ENCODE measurements around the gene ABCA13.

- TF ChIP-seq, protein P1, sequence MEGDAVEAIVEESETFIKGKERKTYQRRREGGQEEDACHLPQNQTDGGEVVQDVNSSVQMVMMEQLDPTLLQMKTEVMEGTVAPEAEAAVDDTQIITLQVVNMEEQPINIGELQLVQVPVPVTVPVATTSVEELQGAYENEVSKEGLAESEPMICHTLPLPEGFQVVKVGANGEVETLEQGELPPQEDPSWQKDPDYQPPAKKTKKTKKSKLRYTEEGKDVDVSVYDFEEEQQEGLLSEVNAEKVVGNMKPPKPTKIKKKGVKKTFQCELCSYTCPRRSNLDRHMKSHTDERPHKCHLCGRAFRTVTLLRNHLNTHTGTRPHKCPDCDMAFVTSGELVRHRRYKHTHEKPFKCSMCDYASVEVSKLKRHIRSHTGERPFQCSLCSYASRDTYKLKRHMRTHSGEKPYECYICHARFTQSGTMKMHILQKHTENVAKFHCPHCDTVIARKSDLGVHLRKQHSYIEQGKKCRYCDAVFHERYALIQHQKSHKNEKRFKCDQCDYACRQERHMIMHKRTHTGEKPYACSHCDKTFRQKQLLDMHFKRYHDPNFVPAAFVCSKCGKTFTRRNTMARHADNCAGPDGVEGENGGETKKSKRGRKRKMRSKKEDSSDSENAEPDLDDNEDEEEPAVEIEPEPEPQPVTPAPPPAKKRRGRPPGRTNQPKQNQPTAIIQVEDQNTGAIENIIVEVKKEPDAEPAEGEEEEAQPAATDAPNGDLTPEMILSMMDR (conservative IDR thresholded peaks at IDR 0.05) = no peak
- no peak for TF ChIP-seq ZFX (IDR thresholded peaks at IDR 0.05)
Measured at GRCh38 chr7:48182718-48183369, 11.6 kb downstream of the ABCA13 start.
